GM12878 (cell line): Measurements from ENCODE around the gene SLC44A3.

Source experiments
- GABPA ChIP-seq: IDR thresholded peaks from 2 replicates; pipeline ENCODE4 v1.6.1; 2014; ENCODE audit warnings: antibody characterized with exemption, low read depth, mild to moderate bottlenecking, inconsistent platforms
- IKZF1 ChIP-seq: fragments of 450-650 bp; conservative IDR thresholded peaks from 2 replicates; pipeline ENCODE4 v1.6.1; 2017; ENCODE audit warnings: antibody characterized with exemption, mild to moderate bottlenecking
- POLR2A ChIP-seq: IDR thresholded peaks from 2 replicates; pipeline ENCODE4 v1.6.1; 2011; ENCODE audit warnings: low read depth, mild to moderate bottlenecking, low read length
- RBBP5 ChIP-seq: fragments of 200-600 bp; sonication (generic); conservative IDR thresholded peaks from 2 replicates; pipeline ENCODE4 v1.6.1; 2016
- SRF ChIP-seq, 2 experiments: IDR thresholded peaks; 2 replicates each; pipeline ENCODE4 v1.6.1; 2011; ENCODE audit warnings: low read depth in 2 of 2, low read length in 2 of 2, mild to moderate bottlenecking in 1 of 2, moderate library complexity in 1 of 2
- TAF1 ChIP-seq: IDR thresholded peaks from 2 replicates; pipeline ENCODE4 v1.6.1; 2011; ENCODE audit warnings: mild to moderate bottlenecking, low read depth, low read length, borderline replicate concordance
- TF ChIP-seq, protein P1 (sequence below), 3 experiments: IDR thresholded peaks in 2 of 3; conservative IDR thresholded peaks in 1 of 3; 2 replicates each; pipeline ENCODE4 v1.5.1; 2011; ENCODE audit warnings: low read depth in 3 of 3, low read length in 3 of 3, mild to moderate bottlenecking in 3 of 3, control low read depth in 2 of 3, moderate library complexity in 2 of 3, inconsistent platforms in 1 of 3, mixed read lengths in 1 of 3; ENCODE audit not compliant: control insufficient read depth in 2 of 3, insufficient read depth in 1 of 3; ENCODE audit errors: extremely low read depth in 1 of 3
- TF ChIP-seq, protein P2 (sequence below): IDR thresholded peaks from 2 replicates; pipeline ENCODE4 v1.6.1; 2011; ENCODE audit warnings: low read depth, low read length, improper control_type of control experiment, borderline replicate concordance

DNA sequence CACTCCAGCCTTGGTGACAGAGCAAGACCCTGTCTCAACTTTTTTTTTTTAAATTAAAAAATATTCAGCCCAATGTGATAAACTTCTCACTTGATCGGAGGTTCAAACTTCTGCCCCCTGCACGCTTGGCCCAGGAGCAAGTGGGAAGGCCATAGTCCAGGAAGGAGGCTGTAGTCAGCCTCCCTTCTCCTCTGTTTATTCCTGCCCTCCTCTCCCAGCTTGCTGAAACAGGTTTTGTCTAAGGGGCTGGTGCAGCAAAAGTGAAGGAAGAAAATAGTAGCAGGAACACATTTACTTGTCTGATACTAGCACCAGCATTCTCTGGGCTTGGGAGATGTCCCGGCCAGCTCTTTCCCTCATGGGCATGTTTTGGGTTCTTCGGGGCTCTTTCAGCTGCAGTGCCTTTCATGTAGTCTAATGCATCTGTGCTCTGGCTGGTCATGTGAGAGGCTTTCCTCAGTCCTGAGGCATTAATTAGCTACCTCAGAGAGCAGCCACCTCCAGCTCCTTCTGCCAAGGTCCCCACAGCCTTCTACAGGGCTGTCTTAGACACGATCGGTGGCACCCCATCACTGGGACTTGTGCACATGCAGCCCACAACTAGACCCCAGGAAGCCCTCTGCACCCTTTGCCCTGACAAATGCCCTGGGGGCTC lies 12.9 kb downstream of the SLC44A3 start:
- TF ChIP-seq, protein P1, sequence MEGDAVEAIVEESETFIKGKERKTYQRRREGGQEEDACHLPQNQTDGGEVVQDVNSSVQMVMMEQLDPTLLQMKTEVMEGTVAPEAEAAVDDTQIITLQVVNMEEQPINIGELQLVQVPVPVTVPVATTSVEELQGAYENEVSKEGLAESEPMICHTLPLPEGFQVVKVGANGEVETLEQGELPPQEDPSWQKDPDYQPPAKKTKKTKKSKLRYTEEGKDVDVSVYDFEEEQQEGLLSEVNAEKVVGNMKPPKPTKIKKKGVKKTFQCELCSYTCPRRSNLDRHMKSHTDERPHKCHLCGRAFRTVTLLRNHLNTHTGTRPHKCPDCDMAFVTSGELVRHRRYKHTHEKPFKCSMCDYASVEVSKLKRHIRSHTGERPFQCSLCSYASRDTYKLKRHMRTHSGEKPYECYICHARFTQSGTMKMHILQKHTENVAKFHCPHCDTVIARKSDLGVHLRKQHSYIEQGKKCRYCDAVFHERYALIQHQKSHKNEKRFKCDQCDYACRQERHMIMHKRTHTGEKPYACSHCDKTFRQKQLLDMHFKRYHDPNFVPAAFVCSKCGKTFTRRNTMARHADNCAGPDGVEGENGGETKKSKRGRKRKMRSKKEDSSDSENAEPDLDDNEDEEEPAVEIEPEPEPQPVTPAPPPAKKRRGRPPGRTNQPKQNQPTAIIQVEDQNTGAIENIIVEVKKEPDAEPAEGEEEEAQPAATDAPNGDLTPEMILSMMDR (IDR thresholded peaks at IDR 0.05 in 2 of 3, conservative IDR thresholded peaks at IDR 0.05 in 1 of 3; ENCODE audit: control insufficient read depth in 2 of 3, extremely low read depth in 1 of 3, insufficient read depth in 1 of 3, low read depth in 3 of 3, low read length in 3 of 3) = no peak
- TF ChIP-seq POLR2A (no peak), SRF (IDR thresholded peaks at IDR 0.05; ENCODE audit: low read depth in 2 of 2, low read length in 2 of 2) (no peak), TAF1 (no peak), GABPA (no peak), RBBP5 (no peak), IKZF1 (no peak)
- TF ChIP-seq, protein P2, sequence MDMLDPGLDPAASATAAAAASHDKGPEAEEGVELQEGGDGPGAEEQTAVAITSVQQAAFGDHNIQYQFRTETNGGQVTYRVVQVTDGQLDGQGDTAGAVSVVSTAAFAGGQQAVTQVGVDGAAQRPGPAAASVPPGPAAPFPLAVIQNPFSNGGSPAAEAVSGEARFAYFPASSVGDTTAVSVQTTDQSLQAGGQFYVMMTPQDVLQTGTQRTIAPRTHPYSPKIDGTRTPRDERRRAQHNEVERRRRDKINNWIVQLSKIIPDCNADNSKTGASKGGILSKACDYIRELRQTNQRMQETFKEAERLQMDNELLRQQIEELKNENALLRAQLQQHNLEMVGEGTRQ = no peak
